ENCODE measurements around the gene SPPL3.

GRCh38 chr12:120757226-120757742 lies 146.9 kb downstream of the SPPL3 start:
- TF ChIP-seq CTCF (IDR thresholded peaks at IDR 0.05) (no peak), POLR2A (IDR thresholded peaks at IDR 0.05) (no peak)
